HS-27A (cell line): Measurements from ENCODE around the gene ZNF48.
A peak's percentile ranks its signal among the peaks of the same experiment; 100 is the strongest.

ENCODE experiments used
- DNase-seq: peaks from one replicate; pipeline ENCODE4 v3.0.0-alpha.2; 2012; ENCODE audit warnings: low read depth, missing footprints

The ZNF48 gene

GRCh38 chr16:30395155-30395991, at the start of gene ZNF48:
Gene ZNF48 (plus strand): TSS chr16:30395420. CDS start chr16:30395795, 375 bp downstream.
- no peak for DNase-seq

DNA sequence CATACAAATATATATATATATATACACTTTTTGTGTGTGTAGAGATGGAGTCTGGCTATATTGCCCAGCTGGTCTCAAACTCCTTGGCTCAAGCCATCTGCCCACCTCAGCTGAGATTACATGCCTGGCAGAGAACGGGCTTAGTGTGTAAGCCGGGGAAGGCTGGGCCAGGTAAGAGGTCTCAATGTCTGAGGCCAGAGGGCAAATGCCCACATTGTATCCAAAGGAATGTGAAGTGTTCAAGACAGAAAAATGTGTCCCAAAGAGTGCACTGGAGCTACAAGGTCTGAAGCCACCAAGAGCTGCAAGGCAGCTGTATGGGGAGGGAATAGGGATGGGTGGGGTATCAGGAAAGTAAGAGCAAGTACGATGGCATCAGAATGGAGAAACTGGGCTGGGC, 48.9 kb upstream of the ZNF48 start:
- no peak for DNase-seq

DNA sequence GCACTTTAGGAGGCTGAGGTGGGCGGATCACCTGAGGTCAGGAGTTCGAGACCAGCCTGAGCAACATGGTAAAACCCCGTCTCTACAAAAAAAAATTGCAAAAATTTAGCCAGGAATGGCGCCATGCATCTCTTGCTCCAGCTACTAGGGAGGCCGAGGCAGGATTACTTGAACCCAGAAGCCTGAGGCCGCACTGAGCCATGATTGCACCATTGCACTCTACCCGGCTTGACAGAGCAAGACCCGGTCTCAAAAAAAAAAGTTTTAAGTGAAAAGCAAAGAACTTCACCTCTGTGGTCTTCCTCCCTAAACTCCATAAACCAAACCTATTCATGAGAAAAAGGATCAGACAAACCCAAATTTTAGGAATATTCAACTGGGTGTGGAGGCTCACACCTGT, 47.1 kb upstream of the ZNF48 start:
- no peak for DNase-seq

DNA sequence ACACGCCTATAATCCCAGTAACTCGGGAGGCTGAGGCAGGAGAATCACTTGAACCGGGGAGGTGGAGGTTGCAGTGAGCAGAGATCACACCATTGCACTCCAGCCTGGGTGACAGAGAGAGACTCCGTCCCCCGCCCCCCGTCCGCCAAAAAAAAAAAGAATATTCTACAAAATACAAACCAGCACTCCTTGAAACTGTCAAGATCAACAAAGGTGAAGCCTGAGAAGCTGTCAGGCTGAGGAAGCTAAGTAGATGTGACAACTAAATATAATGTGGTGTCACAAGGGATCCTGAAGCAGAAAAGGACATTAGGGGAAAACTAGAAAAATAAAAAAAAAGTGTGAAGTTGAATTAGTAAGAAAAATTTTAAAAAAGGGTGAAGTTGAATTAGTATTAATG, 46.3 kb upstream of the ZNF48 start:
- DNase-seq: no peak

DNA sequence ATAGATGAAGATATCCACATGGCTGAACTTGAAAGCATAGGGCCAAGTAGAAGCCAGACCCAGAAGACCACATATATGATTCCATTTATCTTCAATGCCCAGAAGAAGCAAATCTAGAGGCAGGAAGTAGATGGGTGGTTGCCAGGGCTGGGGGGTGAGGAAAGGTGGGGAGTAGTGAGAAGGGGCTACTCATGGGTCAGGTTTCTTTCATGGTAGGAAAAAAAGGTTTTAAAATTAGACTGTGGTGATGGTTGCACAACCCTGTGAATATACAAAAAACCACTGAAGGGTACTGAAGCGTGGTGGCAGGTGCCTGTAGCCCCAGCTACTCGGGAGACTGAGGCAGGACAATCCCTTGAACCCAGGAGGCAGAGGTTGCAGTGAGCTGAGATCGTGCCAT, 45.5 kb upstream of the ZNF48 start:
- no peak for DNase-seq

DNA sequence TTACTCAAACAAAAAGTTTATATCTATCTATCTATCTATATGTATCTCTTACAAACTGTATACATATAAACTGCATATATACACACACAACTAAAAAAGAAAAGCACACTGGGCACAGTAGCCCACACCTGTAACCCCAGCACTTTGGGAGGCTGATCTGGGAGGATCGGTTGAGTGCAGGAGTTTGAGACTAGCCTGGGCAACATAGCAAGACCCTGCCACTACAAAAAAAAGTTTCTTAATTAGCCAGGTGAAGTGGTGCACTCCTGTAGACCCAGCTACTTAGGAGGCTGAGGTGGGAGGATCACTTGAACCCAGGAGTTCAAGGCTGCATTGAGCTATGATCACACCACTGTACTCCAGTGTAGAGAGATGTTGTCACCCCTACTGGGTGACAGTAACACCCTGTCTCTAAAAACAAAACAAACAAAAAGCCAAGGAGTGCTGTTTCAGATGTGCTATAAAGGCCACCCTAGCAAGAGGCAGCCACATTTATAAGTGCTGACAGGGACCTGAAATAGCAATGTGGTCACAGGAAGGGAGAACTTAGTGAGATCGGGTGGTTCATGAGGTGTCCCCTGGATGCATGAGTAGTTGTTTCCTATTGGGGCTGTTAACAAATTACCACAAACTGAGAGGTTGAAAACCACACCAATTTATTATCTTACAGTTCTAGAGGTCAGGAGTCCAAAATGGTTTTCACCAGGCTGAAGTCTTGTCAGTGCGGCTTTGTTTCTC, 44.9 kb upstream of the ZNF48 start:
- DNase-seq: no peak

DNA sequence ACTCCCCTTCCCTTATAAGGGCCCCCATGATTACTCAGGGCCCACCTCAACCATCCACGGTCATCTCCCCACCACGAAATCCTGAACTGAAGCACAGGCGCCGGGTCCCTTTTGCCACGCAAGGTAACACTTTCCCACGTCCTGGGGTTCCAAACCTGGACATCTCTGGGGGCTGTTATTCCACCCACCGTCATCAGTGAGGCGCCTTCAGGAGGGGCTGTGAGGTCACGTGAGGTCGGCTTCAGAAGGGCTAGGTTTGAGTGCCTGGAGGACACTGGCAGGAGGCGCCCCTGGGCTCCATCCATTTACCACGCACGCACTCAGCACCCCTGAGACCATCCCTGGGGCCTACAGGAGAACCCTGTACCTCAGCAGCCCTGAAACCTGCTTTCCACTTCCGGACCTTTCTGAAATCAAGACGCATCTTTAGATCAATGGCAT, 44.2 kb upstream of the ZNF48 start:
- no peak for DNase-seq

DNA sequence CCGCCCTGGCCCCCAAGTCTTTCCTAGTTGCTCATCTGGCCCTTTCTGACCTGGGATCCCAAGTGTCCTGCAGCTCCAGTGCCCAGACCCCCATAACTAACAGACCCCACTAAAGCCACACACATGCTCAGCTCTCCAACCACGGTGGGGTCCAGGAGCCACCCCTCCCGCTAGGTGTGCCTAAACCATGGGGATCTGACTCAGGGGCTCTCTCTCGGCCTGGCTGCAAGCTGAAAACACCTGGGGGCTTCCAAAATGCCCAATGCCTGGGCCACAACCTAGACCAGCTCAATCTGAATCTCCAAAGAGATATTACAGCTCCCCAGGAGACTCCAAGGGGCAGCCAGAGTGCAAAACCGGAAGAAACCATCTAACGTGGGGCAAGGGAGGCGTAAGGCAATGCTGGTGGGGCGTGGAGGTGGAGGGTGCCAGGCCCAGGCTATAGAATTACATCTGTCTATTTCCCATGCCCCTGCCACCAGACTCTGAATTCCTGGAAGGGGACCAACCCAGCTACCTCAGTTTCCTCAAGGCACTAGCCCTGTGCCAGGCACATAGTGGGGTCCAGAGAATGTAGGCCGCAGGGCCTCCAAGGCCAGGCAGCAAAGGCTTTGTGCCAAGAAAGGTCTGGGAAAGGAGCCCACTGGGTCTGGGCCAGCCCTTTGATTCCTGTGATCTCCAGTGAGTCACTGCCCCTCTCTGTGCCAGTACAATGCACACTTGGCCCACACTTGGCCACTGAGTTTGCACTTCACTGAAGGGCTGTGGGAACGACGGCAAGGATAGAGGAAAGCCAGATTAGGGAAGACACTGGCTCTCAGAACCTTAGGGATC, 43.4 kb upstream of the ZNF48 start:
- no peak for DNase-seq

DNA sequence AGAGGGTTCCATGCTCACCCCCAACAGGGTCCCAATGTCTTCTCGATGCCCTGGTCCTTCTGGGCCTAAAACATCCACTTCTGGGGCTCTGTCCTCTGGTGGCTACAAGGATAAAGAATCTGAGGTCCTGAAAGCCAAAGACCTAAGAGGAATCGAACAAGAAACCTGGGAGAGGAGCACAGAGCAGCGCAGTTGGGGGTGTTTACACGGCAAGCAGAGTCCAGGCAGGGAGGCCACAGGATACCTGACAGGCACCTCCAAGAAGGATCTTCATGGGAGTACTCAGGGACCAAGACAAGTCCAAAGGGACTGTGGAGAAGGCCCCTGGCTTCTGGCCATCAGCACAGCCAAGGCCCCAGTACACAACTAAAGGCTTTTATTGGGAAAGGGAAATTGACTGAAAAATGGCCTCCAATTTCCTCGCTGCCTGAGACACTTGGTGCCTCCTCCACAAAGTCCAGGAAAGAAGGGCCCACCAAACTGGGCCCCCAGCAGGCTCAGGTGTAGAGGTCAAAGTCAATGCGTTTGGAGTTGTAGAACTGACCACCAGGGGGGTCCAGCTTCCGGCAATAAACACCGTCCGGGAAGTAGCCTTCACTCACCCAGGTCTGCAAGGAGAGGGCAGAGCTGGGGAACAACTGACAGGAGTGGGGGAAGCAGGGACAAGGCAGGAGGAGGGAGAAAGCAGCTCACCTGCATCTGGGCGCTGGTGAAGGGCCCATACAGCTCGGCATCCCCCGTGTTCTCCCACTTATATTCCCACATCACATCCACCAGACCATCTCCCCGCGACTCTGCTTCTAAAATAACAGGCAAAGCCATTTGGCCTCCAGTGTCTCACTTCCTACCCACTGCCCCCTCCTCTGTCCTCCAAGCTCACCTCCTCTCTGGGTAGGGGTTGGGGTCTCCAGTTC, 42.5 kb upstream of the ZNF48 start:
- DNase-seq: no peak

GRCh38 chr16:30353438-30354129, 41.6 kb upstream of the ZNF48 start:
- DNase-seq: no peak

DNA sequence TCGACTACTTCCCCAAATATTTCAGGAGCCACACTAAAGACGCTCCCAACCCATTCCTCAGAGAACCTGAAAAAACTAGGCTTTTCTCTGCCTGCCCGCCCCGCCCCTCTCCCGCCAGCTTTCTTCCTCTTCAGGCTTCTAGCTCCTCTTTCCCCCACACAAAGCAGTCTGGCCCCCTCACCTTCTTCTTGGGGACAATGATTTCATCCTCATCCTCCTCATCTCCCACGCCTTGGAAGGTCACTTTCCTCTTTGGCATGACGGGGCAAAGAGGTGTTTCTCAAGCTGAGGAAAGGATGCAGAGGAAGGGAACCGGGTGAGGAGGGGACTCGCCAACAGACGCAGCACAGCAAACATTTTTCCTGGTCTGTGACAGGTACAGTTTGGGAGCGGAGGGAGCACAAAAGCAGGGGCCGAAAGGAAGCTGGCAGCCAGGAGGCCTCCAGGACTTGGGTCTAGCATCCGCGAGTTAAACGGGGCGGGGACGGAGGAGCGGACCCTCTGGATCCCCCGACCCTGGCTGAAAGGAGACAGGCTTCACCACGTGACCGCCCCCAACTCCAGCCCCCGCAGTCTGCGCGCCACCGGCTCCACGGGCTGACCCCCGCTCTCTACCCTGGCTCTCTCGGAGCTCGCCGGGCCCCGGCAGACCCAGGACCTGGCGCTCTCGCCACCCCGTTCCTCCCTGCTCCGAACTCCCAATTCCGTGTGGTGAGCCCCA, 40.6 kb upstream of the ZNF48 start:
- DNase-seq: no peak

DNA sequence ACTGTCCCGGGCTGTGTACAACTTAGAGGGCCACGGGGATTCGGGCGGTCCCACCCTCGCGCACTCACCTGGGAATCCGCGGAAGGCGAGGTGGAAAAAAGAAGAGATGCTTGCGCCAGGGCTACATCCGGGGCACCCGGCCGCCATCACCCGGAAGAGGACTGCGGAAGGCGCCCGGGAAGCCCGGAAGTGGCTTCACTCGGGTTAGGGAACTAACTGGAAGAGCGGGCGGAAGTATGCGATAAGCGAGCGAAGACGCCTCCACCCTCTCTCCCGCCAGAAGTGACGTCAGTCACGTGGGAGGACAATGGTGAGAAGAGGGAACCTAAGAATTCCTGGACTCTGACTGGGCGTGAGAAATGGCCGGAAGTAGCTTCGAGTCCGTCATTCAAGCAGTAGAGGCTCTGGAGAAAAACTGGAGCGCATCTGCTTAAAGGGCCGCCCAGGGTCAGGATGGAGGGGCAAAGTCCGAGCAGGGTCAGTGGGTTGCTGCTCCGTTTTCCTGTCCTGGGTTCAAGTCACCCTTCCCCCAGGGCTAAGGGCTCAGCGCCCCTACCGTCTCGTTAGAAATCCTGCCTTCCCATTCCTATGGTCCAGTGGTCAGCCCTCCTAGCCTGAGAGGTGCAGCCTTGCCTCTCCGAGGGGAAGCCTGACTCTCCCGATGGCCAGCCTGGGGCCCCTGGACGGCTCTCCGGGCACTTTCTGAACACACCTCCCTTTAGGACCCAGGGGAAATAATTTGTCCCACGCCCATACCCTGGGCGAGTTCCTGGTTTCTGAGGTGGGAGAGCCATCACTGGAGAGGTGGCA, 39.9 kb upstream of the ZNF48 start, which contains the start of gene CD2BP2:
TSS of gene CD2BP2 (minus strand) at position 165 of the 810 bp plus-strand sequence. CDS start 627 bp downstream, outside the sequence.
- peak; percentile 97 for DNase-seq

- DNase-seq: no peak
Observed at GRCh38 chr16:30355954-30356308, 39.3 kb upstream of the ZNF48 start.

GRCh38 chr16:30356401-30357084, 38.7 kb upstream of the ZNF48 start:
- no peak for DNase-seq

- DNase-seq: no peak
Observed at GRCh38 chr16:30357085-30357714, 38.0 kb upstream of the ZNF48 start.

DNA sequence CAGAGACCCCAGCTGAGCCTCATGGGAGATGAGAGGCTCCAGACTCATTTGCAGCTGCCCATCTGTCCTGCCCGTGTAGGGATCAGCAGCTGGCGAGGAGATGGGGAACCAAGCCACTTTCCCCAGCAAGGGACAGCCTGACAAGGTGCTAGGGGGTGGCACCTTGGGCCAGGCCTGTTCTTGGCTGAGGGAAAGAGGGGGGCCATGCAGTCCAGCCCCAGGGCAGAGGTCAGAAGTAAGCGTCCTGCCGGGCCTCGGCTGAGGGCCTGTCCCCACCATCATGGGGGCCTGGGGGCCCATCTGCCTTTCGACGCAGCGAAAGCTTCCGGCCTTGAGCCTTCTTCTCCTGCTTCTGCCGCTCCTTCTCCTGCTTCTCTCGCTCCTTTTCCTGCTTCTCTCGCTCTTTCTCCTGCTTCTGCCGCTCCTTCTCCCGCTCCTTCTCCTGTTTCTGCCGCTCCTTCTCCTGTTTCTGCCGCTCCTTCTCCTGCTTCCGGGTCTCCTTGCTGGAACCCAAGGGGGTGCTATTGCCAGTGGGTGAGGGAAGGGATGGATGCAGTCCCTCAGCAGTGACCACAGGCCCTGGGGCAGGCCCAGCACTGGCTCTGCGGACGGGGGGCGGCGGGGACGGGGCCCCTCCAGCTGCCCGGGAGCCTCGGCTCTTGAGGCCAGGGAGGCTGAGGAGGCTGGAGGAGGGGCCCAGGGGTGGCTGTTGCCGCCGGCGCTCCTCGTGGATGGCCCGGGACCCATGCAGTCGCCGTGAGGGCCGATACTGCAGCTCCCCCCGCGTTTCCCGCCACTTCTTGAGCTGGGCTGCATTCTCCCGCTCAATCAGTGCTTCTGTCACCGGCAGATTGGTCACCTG, 37.3 kb upstream of the ZNF48 start:
- DNase-seq: no peak

GRCh38 chr16:30358577-30358936, 36.7 kb upstream of the ZNF48 start:
- DNase-seq: no peak
